IMR-90 (cell line): ENCODE data around the gene BCL11B. TPM values are rescaled to one million over a fixed set of nuclear protein-coding genes. Genes with fewer than 3 reads are reported as not detected.

Source experiments
- ATAC-seq: fragments of 200-7000 bp; cut with Tn5 transposase; 2 replicates; pipeline ENCODE4 v1.9.1; 2020; ENCODE audit warnings: low read depth, mild to moderate bottlenecking, moderate library complexity
- BruUV-seq: library from RNA; stranded (reverse); fragments of 400-500 nt; replicated peaks from 2 replicates; lab custom pipeline; 2021; lab: Mats Ljungman, UMichigan
- CTCF ChIA-PET: fragments of 300-600 bp; formaldehyde crosslinking; extraction: SDS; loops from one replicate; lab custom pipeline; 2021; ENCODE audit warnings: antibody characterized with exemption; lab: Yijun Ruan, JAX
- POLR2A ChIA-PET: fragments of 300-600 bp; sonication (Branson Sonifier 250); formaldehyde crosslinking; loops from one replicate; lab custom pipeline; 2022; ENCODE audit warnings: antibody characterized with exemption; ENCODE audit not compliant: unreplicated experiment; lab: Charles Lee
- DNase-seq: peaks from one replicate; pipeline ENCODE4 v3.0.0; 2013
- H2AFZ ChIP-seq: replicated peaks from 2 replicates; pipeline ENCODE3; 2013; ENCODE audit warnings: low read length, mild to moderate bottlenecking; ENCODE audit not compliant: poor library complexity
- H2AK5ac ChIP-seq: 2 replicates; pipeline ENCODE4 v1.6.1; 2013; ENCODE audit warnings: low read depth, low read length, inconsistent platforms
- H2AK9ac ChIP-seq: replicated peaks from 2 replicates; pipeline ENCODE3; 2013; ENCODE audit warnings: mild to moderate bottlenecking, low read depth, low read length, moderate library complexity; ENCODE audit not compliant: poor library complexity
- H2BK120ac ChIP-seq: 2 replicates; pipeline ENCODE4 v1.6.1; 2013; ENCODE audit warnings: low read depth, low read length, inconsistent platforms
- H2BK15ac ChIP-seq: 3 replicates; pipeline ENCODE4 v1.6.1; 2013; ENCODE audit warnings: low read depth, low read length, inconsistent platforms
- H2BK20ac ChIP-seq: 2 replicates; pipeline ENCODE4 v1.6.1; 2013; ENCODE audit warnings: low read depth, mild to moderate bottlenecking, inconsistent platforms, low read length, moderate library complexity
- H2BK5ac ChIP-seq: 2 replicates; pipeline ENCODE4 v1.6.1; 2013; ENCODE audit warnings: mild to moderate bottlenecking, low read depth, low read length, inconsistent platforms; ENCODE audit not compliant: poor library complexity, severe bottlenecking
- H3K14ac ChIP-seq: replicated peaks from 2 replicates; pipeline ENCODE4 v1.6.1; 2013; ENCODE audit warnings: low read depth, low read length, inconsistent platforms
- H3K18ac ChIP-seq: 2 replicates; pipeline ENCODE4 v1.6.1; 2013; ENCODE audit warnings: low read depth, low read length, control low read depth
- H3K23ac ChIP-seq: 2 replicates; pipeline ENCODE4 v1.6.1; 2013; ENCODE audit warnings: low read depth, low read length, inconsistent platforms
- H3K27ac ChIP-seq: 2 replicates; pipeline ENCODE4 v1.5.1; 2013; ENCODE audit warnings: mild to moderate bottlenecking, control low read depth, low read length; ENCODE audit not compliant: insufficient read depth
- H3K27me3 ChIP-seq: 2 replicates; pipeline ENCODE4 v1.6.1; 2013; ENCODE audit warnings: low read length; ENCODE audit not compliant: control insufficient read depth, insufficient read depth
- H3K36me3 ChIP-seq: 2 replicates; pipeline ENCODE4 v1.6.1; 2013; ENCODE audit warnings: low read length, mixed read lengths; ENCODE audit not compliant: control insufficient read depth, insufficient read depth
- H3K4ac ChIP-seq: 2 replicates; pipeline ENCODE4 v1.6.1; 2013; ENCODE audit warnings: low read depth, low read length, inconsistent platforms
- H3K4me1 ChIP-seq: 2 replicates; pipeline ENCODE4 v1.6.1; 2013; ENCODE audit warnings: low read length, mixed read lengths; ENCODE audit not compliant: control insufficient read depth, insufficient read depth
- H3K4me2 ChIP-seq: 2 replicates; pipeline ENCODE4 v1.6.1; 2013; ENCODE audit warnings: low read depth, mild to moderate bottlenecking, control low read depth, low read length, moderate library complexity
- H3K4me3 ChIP-seq: 2 replicates; pipeline ENCODE4 v1.5.1; 2013; ENCODE audit warnings: low read depth, mild to moderate bottlenecking, control low read depth, low read length, moderate library complexity; ENCODE audit not compliant: insufficient read depth
- H3K56ac ChIP-seq: 2 replicates; pipeline ENCODE4 v1.6.1; 2013; ENCODE audit warnings: low read length, inconsistent platforms; ENCODE audit not compliant: insufficient read depth; ENCODE audit errors: extremely low read depth
- H3K79me1 ChIP-seq, 2 experiments: 2 replicates each; pipeline ENCODE4 v1.6.1; 2013; ENCODE audit warnings: low read length in 2 of 2, inconsistent platforms in 1 of 2, low read depth in 1 of 2
- H3K9ac ChIP-seq: 2 replicates; pipeline ENCODE4 v1.6.1; 2013; ENCODE audit warnings: low read depth, low read length, control low read depth
- H3K9me1 ChIP-seq: 2 replicates; pipeline ENCODE4 v1.6.1; 2013; ENCODE audit warnings: low read length, inconsistent platforms; ENCODE audit not compliant: insufficient read depth
- H3K9me3 ChIP-seq: 2 replicates; pipeline ENCODE4 v1.6.1; 2013; ENCODE audit warnings: low read length; ENCODE audit not compliant: control insufficient read depth, insufficient read depth
- H4K20me1 ChIP-seq: 2 replicates; pipeline ENCODE4 v1.6.1; 2013; ENCODE audit warnings: low read length, inconsistent platforms; ENCODE audit not compliant: insufficient read depth
- H4K5ac ChIP-seq: 2 replicates; pipeline ENCODE4 v1.6.1; 2013; ENCODE audit warnings: mild to moderate bottlenecking, low read depth, low read length, control low read depth
- H4K8ac ChIP-seq, 2 experiments: 2 replicates each; pipeline ENCODE4 v1.6.1; 2013; ENCODE audit warnings: low read depth in 2 of 2, low read length in 2 of 2, control low read depth in 1 of 2, inconsistent platforms in 1 of 2
- H4K91ac ChIP-seq: 2 replicates; pipeline ENCODE4 v1.6.1; 2013; ENCODE audit warnings: low read depth, low read length, inconsistent platforms; ENCODE audit not compliant: insufficient read depth
- BHLHE40 ChIP-seq: fragments of 150-350 bp; IDR thresholded peaks from 2 replicates; pipeline ENCODE4 v1.6.1; 2016; ENCODE audit warnings: mild to moderate bottlenecking, low read depth, low read length
- CEBPB ChIP-seq: IDR thresholded peaks from 2 replicates; pipeline ENCODE4 v1.6.1; 2012; ENCODE audit warnings: low read depth, low read length, improper control_type of control experiment
- CHD1 ChIP-seq: IDR thresholded peaks from 2 replicates; pipeline ENCODE4 v1.6.1; 2012; ENCODE audit warnings: low read depth, low read length, improper control_type of control experiment
- CTCF ChIP-seq: conservative IDR thresholded peaks from 2 replicates; pipeline ENCODE4 v1.5.1; 2012; ENCODE audit warnings: mild to moderate bottlenecking, low read depth, low read length, improper control_type of control experiment
- FOS ChIP-seq: fragments of 150-350 bp; IDR thresholded peaks from 2 replicates; pipeline ENCODE4 v1.6.1; 2016; ENCODE audit warnings: low read depth, low read length
- MAFK ChIP-seq: IDR thresholded peaks from 2 replicates; pipeline ENCODE4 v1.6.1; 2012; ENCODE audit warnings: low read depth, low read length, improper control_type of control experiment
- MAZ ChIP-seq: IDR thresholded peaks from 2 replicates; pipeline ENCODE4 v1.6.1; 2012; ENCODE audit warnings: low read depth, mild to moderate bottlenecking, low read length, improper control_type of control experiment, moderate library complexity, borderline replicate concordance
- MXI1 ChIP-seq: IDR thresholded peaks from 2 replicates; pipeline ENCODE4 v1.6.1; 2012; ENCODE audit warnings: low read depth, mild to moderate bottlenecking, low read length, moderate library complexity, borderline replicate concordance
- NFE2L2 ChIP-seq: fragments of 150-350 bp; IDR thresholded peaks from 2 replicates; pipeline ENCODE4 v1.6.1; 2016; ENCODE audit warnings: low read depth, mild to moderate bottlenecking, low read length
- POLR2A ChIP-seq: IDR thresholded peaks from 2 replicates; pipeline ENCODE4 v1.6.1; 2012; ENCODE audit warnings: mild to moderate bottlenecking, low read depth, low read length
- RAD21 ChIP-seq: IDR thresholded peaks from 2 replicates; pipeline ENCODE4 v1.6.1; 2012; ENCODE audit warnings: low read length, improper control_type of control experiment
- RCOR1 ChIP-seq: IDR thresholded peaks from 2 replicates; pipeline ENCODE4 v1.6.1; 2012; ENCODE audit warnings: mild to moderate bottlenecking, low read length, improper control_type of control experiment; ENCODE audit not compliant: insufficient replicate concordance
- RFX5 ChIP-seq: IDR thresholded peaks from 2 replicates; pipeline ENCODE4 v1.8.0; 2012; ENCODE audit warnings: low read depth, mild to moderate bottlenecking, low read length, moderate library complexity
- SMC3 ChIP-seq: fragments of 150-350 bp; IDR thresholded peaks from 2 replicates; pipeline ENCODE4 v1.6.1; 2016; ENCODE audit warnings: low read depth, mild to moderate bottlenecking, antibody characterized with exemption, low read length, moderate library complexity
- USF2 ChIP-seq: fragments of 150-350 bp; IDR thresholded peaks from 2 replicates; pipeline ENCODE4 v1.6.1; 2017; ENCODE audit warnings: mild to moderate bottlenecking, antibody characterized with exemption, low read length, low read depth
- WGBS, 2 experiments: methylation state at CpG; one replicate each; pipeline versions ENCODE4 v1.1.5 to v1.1.7; 2013; ENCODE audit warnings: missing lambda C conversion rate in 2 of 2; ENCODE audit not compliant: insufficient read length in 1 of 2; ENCODE audit errors: extremely low coverage in 2 of 2; 5-methylcytosine and 5-hydroxymethylcytosine counted together
- dilution Hi-C: fragments of 300-500 bp; cut with HindIII; formaldehyde crosslinking; loops from one replicate; pipeline ENCODE4 v1.14.3; 2018; ENCODE audit warnings: low sequenced_read_pairs; ENCODE audit not compliant: unreplicated experiment
- in situ Hi-C: fragments of 300-500 bp; cut with MboI; formaldehyde crosslinking; loops from 3 replicates; pipeline ENCODE4 v1.14.3; 2019; ENCODE audit warnings: low sequenced_read_pairs, inconsistent platforms, mixed read lengths
- intact Hi-C: fragments of 100-400 bp; cut with micrococcal nuclease; formaldehyde crosslinking; loops from 2 replicates; pipeline ENCODE4 v1.10.0; 2022
- polyA plus RNA-seq, 3 experiments: library from polyadenylated mRNA; depleted of rRNA; stranded (reverse); fragments of >200 nt; gene quantifications; 2 replicates each; pipeline ENCODE4 v1.2.3, GENCODE V29; 2012; ENCODE audit warnings: low replicate concordance in 1 of 3
- total RNA-seq: library from RNA; depleted of rRNA; stranded (reverse); fragments of >200 nt; gene quantifications from 2 replicates; pipeline ENCODE4 v1.2.3, GENCODE V29; 2012

The BCL11B gene
- total and polyA plus RNA-seq, 2 of the 4 experiments (the other 2 are of a cell fraction): under 0.01 TPM; not detected in 1

GRCh38 chr14:99250636-99251208 is 21.3 kb downstream of the BCL11B start:
- dilution Hi-C loops: no loop called here
- H2AK9ac ChIP-seq: no peak overlapping the region
- no peak overlapping the region for H3K18ac ChIP-seq
- no peak overlapping the region for H3K4me2 ChIP-seq
- H2AK5ac ChIP-seq: no peak overlapping the region
- DNase-seq (no peak), ATAC-seq (no peak)
- H3K79me1 ChIP-seq: no peaks in the 10 kb centered on the region
- H3K9me1 ChIP-seq: no peaks in the 10 kb centered on the region
- no peak overlapping the region for H2BK5ac ChIP-seq
- H2BK120ac ChIP-seq: no peak overlapping the region
- CTCF ChIA-PET: no interaction called here
- intact Hi-C loops: no loop called here
- no peak overlapping the region for H4K5ac ChIP-seq
- H3K36me3 ChIP-seq: no peaks in the 10 kb centered on the region
- H3K23ac ChIP-seq: no peak overlapping the region
- POLR2A ChIA-PET: no interaction called here
- no peak for TF ChIP-seq MAZ
- TF ChIP-seq RAD21: no peak
- no peak for TF ChIP-seq MXI1
- no peak for TF ChIP-seq RFX5
- no peak for TF ChIP-seq SMC3
- no peak for TF ChIP-seq USF2
- no peak for TF ChIP-seq CTCF
- no peak for TF ChIP-seq CHD1
- TF ChIP-seq FOS: no peak
- TF ChIP-seq NFE2L2: no peak
- no peak for TF ChIP-seq CEBPB
- no peak for TF ChIP-seq BHLHE40
- TF ChIP-seq MAFK: no peak
- no peak for TF ChIP-seq POLR2A
- TF ChIP-seq RCOR1: no peak
- H2BK20ac ChIP-seq: no peak overlapping the region
- no peaks in the 10 kb centered on the region for H3K9me3 ChIP-seq
- no peak overlapping the region for H3K9ac ChIP-seq
- no peak overlapping the region for H2AFZ ChIP-seq
- H3K27me3 ChIP-seq: peaks cover 8% of the 10 kb centered on the region; the same call in 1 of the 2 replicates
- H3K27ac ChIP-seq: no peak overlapping the region
- H3K4ac ChIP-seq: no peak overlapping the region
- no peak overlapping the region for H3K56ac ChIP-seq
- H4K8ac ChIP-seq: no peak overlapping the region
- H3K4me3 ChIP-seq: no peak overlapping the region
- in situ Hi-C loops: no loop called here
- H2BK15ac ChIP-seq: no peak overlapping the region
- WGBS, 2 experiments: 71% methylated on average over 3 of the region's 5 CpGs; no CpG with 5 or more reads in 1 of the 2 experiments
- no peaks in the 10 kb centered on the region for H4K20me1 ChIP-seq
- H4K91ac ChIP-seq: no peak overlapping the region
- H3K14ac ChIP-seq: no peak overlapping the region
- no peaks in the 10 kb centered on the region for H3K4me1 ChIP-seq
- no TSS peak for BruUV-seq
